DMS153 treated with DMSO at 0.1 percent for 48 hours (cell line): ENCODE data around the gene CCNF.

ENCODE experiments used
- DNase-seq: peaks from one replicate; lab custom pipeline; 2025; ENCODE audit not compliant: unreplicated experiment; lab: John Stamatoyannopoulos, UW

The CCNF gene

GRCh38 chr16:2499890-2500429 is 70.7 kb downstream of the CCNF start:
- no peak for DNase-seq

GRCh38 chr16:2500430-2500917 is 71.2 kb downstream of the CCNF start:
- no peak for DNase-seq

GRCh38 chr16:2500918-2501750 is 71.9 kb downstream of the CCNF start:
- peak; percentile 33 for DNase-seq

- DNase-seq, result no peak
Measured at GRCh38 chr16:2501946-2502895, 73.0 kb downstream of the CCNF start.

- no peak for DNase-seq
Measured at GRCh38 chr16:2505695-2506094, 76.4 kb downstream of the CCNF start.

GRCh38 chr16:2507052-2507659 is 77.9 kb downstream of the CCNF start:
- DNase-seq, result no peak

- DNase-seq, result no peak
Measured at GRCh38 chr16:2507665-2508064, 78.4 kb downstream of the CCNF start.
